IPS-NIHi7 (cell line): ENCODE data around the gene PCA3.

Experiments used
- DNase-seq: peaks from one replicate; pipeline ENCODE4 v3.0.0; 2012; ENCODE audit warnings: mixed read lengths; ENCODE audit errors: extremely low spot score

Gene PCA3

DNA sequence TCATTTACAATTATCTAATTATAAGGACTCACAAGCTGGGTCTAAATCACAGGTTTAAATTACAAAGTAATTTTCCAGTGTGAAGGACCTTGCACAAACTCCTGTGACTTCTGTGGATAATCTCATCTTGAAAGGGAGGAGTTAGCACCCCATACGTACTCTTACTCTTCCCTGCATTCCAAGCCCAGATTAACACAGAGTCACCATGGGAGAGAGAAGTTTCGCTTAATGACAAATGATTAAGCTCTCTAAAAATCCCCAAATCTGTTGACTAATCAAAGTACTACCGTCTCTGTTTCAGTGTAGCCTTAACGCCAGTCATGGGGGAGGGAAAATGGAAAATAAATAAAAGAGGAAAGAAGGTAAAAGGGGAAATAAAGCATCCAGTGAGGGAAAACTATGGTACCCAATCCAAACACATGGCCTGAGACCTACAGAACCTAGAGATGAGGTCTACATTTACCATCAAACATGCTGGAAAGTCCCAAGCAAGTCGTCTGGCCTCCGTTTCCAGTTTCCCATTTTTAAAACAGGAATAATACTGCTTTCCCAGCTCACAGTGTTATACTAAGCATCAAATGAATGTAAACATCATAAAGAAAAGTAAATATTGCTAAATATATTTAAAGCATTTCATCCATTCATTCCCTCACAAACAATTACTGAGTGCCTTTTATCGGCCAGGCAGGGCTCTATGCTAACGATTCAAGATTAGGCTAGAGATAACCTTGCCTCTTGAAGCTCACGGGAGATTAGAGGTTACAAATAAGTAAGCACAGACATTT, 63.2 kb downstream of the PCA3 start:
- DNase-seq = no peak

DNA sequence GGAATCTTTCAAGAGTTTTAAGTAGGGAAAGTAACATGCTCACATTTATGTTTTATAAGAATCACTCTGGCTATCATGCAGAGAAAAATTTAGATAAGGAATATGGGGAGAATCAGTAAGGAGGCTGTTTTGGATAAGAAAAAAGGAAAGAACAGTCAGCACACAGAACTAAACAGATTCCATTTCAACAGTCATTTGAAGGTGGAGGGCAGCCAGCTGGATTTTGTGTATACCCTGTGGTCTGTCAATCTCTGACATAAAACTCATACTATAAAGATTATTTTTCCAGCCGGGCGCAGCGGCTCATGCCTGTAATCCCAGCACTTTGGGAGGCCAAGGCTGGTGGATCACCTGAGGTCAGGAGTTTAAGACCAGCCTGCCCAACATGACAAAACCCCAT, 64.2 kb downstream of the PCA3 start:
- no peak for DNase-seq

DNA sequence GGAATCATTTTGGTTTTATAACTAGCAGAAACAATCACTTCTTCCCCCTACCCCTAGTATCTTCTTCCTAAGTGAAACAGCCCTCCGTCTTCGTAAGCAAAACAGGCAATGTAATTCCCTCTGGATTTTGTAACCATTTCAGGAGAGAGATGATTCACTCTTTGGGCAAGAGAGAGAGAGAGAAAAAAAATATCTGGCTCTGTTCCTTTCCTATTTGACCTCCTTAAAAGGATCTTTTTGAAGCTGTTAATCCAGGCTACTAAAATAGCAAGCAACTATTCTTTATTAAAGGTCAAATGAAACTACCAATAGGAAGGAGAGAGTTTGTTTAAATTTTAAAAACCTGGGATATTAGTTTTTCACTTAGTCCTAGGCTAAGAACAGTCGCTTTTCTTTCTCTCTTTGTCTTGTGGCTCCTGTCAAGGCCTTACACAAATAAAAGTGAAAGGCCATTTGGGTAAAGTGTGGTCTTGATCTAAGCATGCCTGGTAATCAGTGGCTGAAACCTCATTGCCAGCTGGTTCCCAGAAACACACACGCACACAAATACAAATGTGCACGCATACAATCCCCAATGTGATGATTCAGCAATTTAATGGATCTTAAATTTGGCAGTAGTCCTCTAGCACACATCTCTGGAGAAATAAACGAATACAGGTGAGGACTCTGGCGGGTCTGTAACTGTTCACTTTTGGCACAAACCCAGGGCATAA, 71.5 kb downstream of the PCA3 start:
- DNase-seq = no peak
